GM19324 (cell line): Measurements from ENCODE around the gene C1QL2.

ENCODE experiments used
- ATAC-seq: cut with Tn5 transposase; IDR thresholded peaks from one replicate; pipeline ENCODE4 v1.9.1; 2021; ENCODE audit warnings: mild to moderate bottlenecking, moderate library complexity; ENCODE audit not compliant: unreplicated experiment, low FRiP score

The C1QL2 gene

DNA sequence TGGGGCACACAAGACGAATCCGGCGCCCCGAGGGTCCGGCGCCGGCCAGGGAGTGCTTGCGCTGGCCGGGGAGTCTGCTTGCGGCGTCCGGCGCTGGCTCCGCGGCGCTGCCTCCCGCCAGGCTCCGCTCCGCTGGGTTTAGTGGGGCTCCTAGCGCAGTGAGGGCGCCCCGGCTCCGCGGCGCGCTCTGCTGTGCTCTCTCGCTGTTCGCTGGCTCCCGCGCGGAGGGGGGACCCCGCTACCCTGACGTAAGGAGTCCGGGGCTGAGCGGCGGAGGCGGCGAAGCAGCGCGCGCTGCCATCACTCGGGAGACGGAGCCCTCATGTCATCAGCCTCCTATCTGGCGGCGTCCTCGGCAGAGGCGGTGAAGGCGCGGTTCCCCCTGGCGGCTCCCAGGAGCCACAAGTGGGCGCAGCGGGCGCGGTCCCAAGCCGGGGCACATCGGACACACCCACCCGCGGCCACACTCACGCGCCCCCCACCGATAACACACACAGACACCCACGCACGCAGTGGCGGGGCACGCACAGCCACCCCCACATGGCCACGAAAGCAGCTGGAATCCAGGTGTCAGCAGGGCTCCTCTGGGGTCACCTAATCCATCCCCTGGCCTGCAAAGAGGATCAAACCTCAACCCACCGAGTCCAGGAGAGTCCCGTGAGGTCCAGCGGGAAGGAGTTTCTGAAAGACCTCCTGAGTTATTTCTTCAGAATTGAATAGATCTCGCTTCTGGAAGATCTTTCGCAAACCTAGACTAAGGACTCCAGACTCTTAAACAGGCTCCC is at the start of gene C1QL2:
Gene C1QL2, minus strand, starts transcription at position 189 of the 785 bp plus-strand sequence. CDS start 482 bp downstream, outside the sequence.
- ATAC-seq: no peak

DNA sequence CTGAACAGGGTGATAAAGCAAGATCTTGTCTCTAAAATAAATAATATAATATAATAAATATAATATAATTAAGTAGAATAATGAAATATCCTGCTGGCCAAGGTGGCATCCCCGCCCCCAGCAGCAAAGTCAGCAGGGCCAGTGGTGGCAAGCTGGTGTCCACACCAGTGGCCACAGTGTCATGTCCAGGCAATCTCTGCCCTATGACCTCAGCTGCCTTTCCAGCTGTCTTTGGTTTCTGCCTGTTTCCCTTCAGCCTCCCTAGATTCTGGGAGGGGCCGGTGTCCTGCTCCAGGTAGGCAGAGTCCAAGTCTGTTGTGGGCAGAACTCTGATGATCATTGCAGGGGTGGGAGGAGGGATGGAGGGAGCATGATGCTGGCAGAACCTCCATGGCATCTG is 48.9 kb upstream of the C1QL2 start:
- ATAC-seq: no peak

- ATAC-seq: no peak
Measured at GRCh38 chr2:119206201-119206600, 47.6 kb upstream of the C1QL2 start.

DNA sequence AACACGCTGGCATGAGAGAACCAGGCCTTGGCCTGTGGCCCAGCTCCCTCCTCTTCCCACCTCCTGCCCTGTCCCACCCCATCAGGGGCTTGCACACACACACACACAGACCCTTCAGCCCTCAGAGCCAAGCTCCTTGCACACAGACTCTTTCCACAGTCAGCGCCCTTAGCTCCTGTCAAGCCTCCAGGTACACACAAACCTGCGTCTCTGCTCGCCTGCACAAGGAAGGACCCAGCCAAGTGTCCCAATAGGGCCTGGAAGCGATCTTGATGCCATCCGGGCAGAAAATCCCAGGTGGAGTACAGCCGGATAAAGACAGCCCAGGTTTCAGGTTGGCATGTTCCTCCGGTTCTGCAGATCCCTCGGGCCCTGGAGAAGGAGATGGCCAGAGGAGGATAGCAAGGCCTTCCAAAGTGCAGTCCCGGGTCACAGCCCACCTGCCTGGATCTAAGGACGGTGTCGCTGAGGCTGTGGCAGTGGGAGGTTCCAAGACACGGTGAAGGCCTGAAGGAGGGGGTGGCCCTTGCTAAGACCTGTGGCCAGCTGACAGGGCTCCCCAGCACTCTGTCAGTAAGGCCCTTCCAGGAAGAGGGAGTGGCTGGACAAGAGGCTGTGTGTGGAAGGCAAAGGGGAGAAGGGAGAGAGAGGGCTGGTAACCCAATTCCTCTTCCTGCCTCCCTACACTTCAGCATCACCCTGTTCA is 46.6 kb upstream of the C1QL2 start:
- no peak for ATAC-seq

- ATAC-seq: no peak
Measured at GRCh38 chr2:119204525-119204924, 46.0 kb upstream of the C1QL2 start.

- no peak for ATAC-seq
Measured at GRCh38 chr2:119202610-119203310, 44.2 kb upstream of the C1QL2 start.

DNA sequence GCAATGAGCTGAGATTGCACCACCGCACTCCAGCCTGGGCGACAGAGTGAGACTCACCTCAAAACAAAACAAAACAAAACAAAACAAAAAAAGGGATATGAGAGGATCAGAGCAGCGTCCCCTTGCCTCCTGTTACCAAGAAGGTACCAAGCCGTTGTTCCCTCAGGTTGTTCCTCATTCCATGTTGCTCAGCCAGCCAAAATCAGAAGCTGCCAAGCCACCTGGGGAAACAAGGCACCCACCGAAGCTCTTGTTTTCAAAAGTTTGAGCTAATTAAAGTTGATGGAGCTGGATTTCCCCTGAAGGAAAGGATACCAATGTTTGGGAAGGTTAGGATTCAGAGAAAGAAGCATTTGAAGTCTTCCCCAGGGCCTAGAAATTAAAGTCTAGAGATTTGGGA is 43.3 kb upstream of the C1QL2 start:
- no peak for ATAC-seq

- ATAC-seq: no peak
Measured at GRCh38 chr2:119198240-119198840, 39.8 kb upstream of the C1QL2 start.

GRCh38 chr2:119197529-119198239 is 39.1 kb upstream of the C1QL2 start:
- no peak for ATAC-seq

DNA sequence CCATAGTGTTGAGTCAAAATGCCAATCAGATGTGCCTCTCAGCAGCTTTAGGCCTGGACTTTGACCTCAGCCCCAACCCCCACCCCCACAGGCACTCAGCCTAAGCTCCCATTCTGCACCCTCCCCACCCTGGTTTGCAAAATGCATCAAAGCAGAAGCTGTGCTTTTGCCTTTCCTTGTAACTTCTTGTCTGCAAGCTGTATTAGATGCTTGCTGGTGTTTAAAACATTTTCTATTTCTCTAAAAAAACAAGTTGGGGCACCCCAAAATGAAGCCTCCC is 38.5 kb upstream of the C1QL2 start:
- ATAC-seq: no peak

- ATAC-seq: no peak
Measured at GRCh38 chr2:119196301-119197125, 38.0 kb upstream of the C1QL2 start.

- no peak for ATAC-seq
Measured at GRCh38 chr2:119195887-119196286, 37.3 kb upstream of the C1QL2 start.

DNA sequence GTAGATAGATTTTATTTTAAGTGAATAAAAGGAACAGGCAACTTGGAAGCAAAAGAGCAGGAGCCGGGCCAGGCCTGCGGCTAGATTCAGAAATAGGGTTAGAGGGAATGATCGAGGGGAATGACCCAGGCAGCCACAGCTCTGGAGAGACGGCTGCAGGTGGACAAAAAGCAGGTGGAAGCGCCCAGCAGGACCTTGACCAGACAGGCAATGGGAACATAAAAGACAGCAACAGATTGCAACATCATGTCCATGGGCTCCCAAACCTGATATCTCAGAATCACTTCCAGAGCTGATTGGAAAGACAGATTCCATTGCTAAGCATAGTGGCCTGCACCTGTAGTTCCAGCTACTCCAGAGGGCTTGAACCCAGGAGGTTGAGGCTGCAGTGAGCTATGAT is 36.5 kb upstream of the C1QL2 start:
- ATAC-seq: no peak

- no peak for ATAC-seq
Measured at GRCh38 chr2:119192893-119193292, 34.3 kb upstream of the C1QL2 start.

DNA sequence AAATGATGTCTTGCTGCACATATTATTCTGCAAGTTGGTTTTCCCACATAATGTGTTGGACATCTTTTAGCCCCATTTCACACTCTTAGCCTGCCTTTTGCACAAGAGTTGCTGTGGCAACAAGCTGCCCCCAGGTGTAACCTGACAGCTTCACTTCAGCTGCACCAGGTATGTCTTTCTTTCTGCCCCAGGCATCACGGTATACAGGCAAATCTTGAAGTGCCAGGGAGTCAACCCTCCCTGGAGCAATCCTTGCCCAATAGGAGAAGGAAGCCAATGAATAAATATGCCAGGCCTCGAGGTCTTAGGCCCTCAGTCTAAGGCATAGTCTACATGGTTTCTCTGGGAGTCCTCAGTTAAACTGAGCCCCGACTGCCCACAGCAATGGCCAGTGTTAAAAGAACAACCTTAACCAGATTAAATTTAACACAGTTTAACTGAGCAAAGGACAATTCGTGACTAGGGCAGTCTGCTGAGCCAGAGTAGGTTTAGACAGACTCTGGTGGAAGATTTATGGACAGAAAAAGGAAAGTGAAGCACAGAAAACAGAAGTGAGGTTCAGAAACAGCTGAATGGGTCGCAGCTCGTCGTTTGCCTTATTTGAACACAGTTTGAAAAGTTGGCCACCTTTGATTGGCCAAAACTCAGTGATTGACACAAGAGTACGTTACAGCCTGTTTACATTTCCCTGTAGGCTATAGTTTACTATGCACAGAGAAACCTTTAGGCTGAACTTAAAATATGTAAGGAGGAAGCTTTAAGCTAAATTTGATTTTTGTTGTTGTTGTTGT is 32.0 kb upstream of the C1QL2 start:
- ATAC-seq: no peak

GRCh38 chr2:119184512-119184911 is 26.0 kb upstream of the C1QL2 start:
- ATAC-seq: no peak

GRCh38 chr2:119181791-119182445 is 23.4 kb upstream of the C1QL2 start:
- no peak for ATAC-seq

DNA sequence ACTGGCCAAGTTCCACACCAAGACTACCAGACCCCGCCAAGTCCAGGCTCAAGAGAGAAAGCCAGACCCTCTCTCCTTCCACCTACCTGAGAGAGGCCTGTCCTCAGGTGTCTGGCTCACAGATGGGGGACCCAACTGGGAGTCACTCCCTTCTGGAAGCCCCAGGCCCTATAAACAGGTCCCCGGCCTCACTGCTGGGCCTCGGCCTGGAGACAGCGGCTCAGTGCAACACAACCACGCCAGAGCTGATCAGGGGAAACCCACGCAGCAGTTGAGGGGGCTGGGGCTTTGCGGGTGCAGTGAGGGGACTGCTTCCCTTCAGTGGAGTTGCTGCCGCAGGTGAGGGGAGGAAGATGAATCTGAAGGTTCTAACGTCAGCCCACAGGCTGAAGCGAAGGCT is 22.8 kb upstream of the C1QL2 start:
- ATAC-seq: no peak
